Colonic mucosa (tissue), 4 donors: ENCODE data around the gene COASY. TPM values are rescaled to one million over a fixed set of nuclear protein-coding genes. Genes with fewer than 3 reads are reported as not detected.
A peak's percentile ranks its signal among the peaks of the same experiment; 100 is the strongest.

Experiments
- DNase-seq: peaks from one replicate; pipeline ENCODE4 v3.0.0-alpha.2; 2020
- H3K27ac ChIP-seq: fragments of 200-600 bp; one replicate; pipeline ENCODE4 v1.8.0; 2021
- H3K27me3 ChIP-seq: fragments of 200-600 bp; one replicate; pipeline ENCODE4 v1.8.0; 2021
- H3K36me3 ChIP-seq: fragments of 200-600 bp; one replicate; pipeline ENCODE4 v1.8.0; 2021
- H3K4me1 ChIP-seq: fragments of 200-600 bp; one replicate; pipeline ENCODE4 v1.8.0; 2021; ENCODE audit warnings: mild to moderate bottlenecking
- H3K4me3 ChIP-seq: fragments of 200-600 bp; one replicate; pipeline ENCODE4 v1.8.0; 2021
- H3K9ac ChIP-seq, 2 donors: one replicate each; pipeline ENCODE4 v1.7.0; 2013; ENCODE audit warnings: control low read depth in 2 of 2, low read depth in 2 of 2, low read length in 2 of 2
- H3K9me3 ChIP-seq: fragments of 200-600 bp; one replicate; pipeline ENCODE4 v1.8.0; 2021
- intact Hi-C: fragments of 100-400 bp; cut with DNase I; formaldehyde crosslinking; loops from one replicate; pipeline ENCODE4 v1.14.1; 2022
- total RNA-seq, 2 donors: library from RNA; stranded (reverse); fragmentation: NEBNext Ultra II Directional in 1 of 2; extraction: Animal tissue kit (Norgen Biotek cat#: 25700) in 1 of 2; gene quantifications; one replicate each; pipeline ENCODE4 v1.2.1, GENCODE V29; 2021
- TF ChIP-seq, protein P1 (sequence below): fragments of 200-600 bp; IDR thresholded peaks from one replicate; pipeline ENCODE4 v1.8.0; 2022; ENCODE audit warnings: antibody characterized with exemption, mild to moderate bottlenecking
- donor health status: healthy.
- donor health status: DM: no; HTN: no; CAD: no.
- donor health status: DM: no; HTN: no; CAD: no.

The COASY gene
- total RNA-seq, 2 donors from 2014 or later, result 94.2 to 176 TPM

DNA sequence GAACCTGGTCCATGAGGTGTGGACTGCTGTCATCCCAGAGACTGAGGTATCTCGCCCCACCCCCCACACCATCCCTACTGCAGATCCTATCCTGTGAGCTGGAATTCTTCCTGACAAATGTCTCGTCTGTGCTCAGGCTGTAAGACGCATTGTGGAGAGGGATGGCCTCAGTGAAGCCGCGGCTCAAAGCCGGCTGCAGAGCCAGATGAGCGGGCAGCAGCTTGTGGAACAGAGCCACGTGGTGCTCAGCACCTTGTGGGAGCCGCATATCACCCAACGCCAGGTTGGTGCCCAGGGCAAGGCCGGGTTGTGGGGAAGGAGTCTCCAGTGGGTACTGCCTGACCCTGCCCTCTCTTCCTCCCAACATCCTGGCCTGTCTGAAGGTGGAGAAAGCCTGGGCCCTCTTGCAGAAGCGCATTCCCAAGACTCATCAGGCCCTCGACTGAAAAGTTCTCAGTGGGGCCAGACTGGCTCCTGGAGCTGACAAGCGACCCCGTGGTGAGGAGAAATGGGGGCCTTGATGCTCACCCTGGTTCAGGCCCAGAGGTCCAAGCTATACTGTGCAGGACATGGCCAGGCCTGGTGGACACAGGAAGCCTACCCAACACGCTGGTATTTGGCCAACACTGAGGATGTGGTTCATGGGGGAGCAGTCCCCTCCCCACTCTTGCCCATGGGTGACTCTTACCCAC, 3.7 kb downstream of the COASY start:
- Histone ChIP-seq H3K9me3 (no peaks in the 10 kb centered on the region), H3K9ac (peak overlapping the region in 1 of 2 donors; percentile 92), H3K36me3 (peaks cover 4% of the 10 kb centered on the region), H3K4me1 (peaks cover 24% of the 10 kb centered on the region), H3K4me3 (no peak overlapping the region), H3K27ac (peak overlapping the region; percentile 87), H3K27me3 (no peaks in the 10 kb centered on the region)
- DNase-seq, result no peak
- TF ChIP-seq, protein P1, sequence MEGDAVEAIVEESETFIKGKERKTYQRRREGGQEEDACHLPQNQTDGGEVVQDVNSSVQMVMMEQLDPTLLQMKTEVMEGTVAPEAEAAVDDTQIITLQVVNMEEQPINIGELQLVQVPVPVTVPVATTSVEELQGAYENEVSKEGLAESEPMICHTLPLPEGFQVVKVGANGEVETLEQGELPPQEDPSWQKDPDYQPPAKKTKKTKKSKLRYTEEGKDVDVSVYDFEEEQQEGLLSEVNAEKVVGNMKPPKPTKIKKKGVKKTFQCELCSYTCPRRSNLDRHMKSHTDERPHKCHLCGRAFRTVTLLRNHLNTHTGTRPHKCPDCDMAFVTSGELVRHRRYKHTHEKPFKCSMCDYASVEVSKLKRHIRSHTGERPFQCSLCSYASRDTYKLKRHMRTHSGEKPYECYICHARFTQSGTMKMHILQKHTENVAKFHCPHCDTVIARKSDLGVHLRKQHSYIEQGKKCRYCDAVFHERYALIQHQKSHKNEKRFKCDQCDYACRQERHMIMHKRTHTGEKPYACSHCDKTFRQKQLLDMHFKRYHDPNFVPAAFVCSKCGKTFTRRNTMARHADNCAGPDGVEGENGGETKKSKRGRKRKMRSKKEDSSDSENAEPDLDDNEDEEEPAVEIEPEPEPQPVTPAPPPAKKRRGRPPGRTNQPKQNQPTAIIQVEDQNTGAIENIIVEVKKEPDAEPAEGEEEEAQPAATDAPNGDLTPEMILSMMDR, result no peak
- intact Hi-C loops, result no loop called here

DNA sequence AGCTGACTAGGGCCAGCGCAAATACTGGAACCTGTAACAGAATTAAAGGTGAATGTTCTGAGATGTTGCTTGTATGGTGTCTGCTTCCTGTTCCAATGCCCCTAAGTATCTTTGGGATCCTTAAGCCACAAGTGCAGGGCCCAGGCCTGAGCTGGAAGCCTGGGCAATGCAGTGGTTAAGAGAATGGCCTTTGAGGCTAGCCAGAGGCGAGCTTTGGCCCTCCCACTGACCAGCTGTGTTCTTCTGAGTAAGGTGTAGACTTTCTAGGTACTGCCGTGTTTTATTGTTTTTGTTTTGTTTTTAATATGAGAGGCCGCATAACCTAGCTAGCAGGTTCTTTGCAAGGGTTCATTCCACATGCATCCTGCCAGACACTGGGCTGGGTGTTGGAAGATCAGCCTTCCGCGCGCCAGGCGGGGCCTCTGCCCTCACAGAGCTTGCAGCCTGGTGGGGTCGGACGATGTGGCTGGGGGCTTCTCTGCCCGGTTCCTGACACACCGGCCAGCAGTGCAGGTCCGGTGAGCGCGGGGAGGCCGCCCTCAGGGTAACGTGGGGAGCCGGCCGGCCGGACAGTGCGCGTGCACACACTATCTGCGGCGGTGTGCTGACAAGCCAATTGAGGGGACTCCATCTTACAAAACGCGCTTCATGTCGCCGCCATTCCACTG, 4.4 kb downstream of the COASY start:
- no peak for DNase-seq
- no peaks in the 10 kb centered on the region for H3K9me3 ChIP-seq
- H3K9ac ChIP-seq, result peak overlapping the region; percentile 66 to 92
- peaks cover 24% of the 10 kb centered on the region for H3K4me1 ChIP-seq
- no peaks in the 10 kb centered on the region for H3K27me3 ChIP-seq
- H3K36me3 ChIP-seq, result peaks cover 11% of the 10 kb centered on the region
- H3K27ac ChIP-seq, result peak overlapping the region; percentile 87
- intact Hi-C loops, result no loop called here
- TF ChIP-seq, protein P1, result no peak
- peak overlapping the region; percentile 61 for H3K4me3 ChIP-seq

DNA sequence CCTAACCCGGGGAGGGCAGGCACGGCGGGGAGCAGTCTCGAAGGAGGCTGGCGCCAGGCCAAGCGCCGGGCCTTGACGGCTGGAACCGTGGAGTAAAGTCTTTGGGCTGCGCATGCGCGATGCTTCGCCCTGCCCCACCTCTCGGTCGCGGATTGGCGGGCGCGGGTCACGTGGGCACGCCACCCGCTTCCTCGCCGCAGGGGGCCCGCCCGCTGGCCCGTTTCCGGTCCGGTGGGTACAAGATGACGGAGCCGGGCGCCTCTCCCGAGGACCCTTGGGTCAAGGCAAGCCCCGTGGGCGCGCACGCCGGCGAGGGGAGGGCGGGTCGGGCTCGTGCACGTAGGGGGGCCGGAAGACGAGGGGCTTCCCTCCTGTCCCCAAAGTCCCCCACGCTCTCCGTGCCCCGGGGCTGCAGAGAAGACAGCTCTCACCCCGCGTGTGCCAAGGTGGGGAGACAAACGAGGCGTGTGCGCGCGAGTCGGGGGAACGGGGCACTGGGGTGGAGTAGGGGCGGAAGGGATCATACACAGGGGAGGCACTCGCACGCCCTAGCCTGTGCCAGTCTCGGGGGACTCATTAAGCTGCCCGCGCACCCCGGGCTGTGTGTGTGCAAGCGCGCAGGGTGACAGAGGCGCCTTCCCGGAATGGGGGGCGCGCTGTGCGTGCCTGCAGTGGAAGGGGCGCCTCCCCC, 5.1 kb downstream of the COASY start, which contains the start of gene MLX:
TSS of gene MLX (plus strand) at position 218 of the 691 bp plus-strand sequence. CDS start at position 243, 25 bp downstream.
- Histone ChIP-seq H3K27me3 (no peaks in the 10 kb centered on the region), H3K4me3 (peak within 1 kb of the TSS; percentile 61), H3K27ac (peak within 1 kb of the TSS; percentile 87), H3K4me1 (peaks cover 24% of the 10 kb centered on the region), H3K36me3 (peaks cover 18% of the 10 kb centered on the region), H3K9ac (peak within 1 kb of the TSS; percentile 92), H3K9me3 (no peaks in the 10 kb centered on the region)
- intact Hi-C loops, result no loop called here
- peak; percentile 95 for DNase-seq
- TF ChIP-seq, protein P1, result no peak

DNA sequence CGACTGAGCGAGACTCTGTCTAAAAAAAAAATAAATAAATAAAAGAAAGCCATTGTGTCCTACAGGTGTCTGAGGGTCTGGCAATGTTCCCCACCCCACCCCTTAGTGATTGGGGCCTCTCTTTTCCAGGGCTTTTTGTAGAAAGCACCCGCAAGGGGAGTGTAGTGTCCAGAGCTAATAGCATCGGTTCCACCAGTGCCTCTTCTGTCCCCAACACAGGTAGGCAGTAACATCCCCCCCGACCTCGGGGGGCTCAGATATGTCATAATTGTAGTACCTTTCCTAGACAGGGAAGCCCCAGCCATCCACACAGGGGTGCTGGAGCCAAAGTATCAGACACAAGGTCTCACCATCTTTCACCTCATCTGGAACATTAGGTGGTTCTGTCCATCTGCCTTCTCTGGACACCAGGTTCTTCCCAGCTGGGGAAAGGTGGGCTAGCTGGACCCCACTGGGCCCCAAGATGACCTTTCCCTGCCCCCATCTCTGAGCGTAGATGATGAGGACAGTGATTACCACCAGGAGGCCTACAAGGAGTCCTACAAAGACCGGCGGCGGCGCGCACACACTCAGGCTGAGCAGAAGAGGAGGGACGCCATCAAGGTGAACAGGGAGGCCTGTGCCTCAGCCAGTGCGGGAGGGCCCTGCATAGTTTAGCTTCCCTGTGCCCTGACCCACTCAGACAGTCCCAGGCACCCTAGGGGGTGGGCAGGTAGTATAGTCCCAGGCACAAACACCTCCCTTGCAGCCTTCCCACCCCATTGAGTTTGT, 6.6 kb downstream of the COASY start:
- no peak for DNase-seq

More for the DNA sequence above, 6.6 kb downstream of the COASY start:
- H3K27ac ChIP-seq, result peak overlapping the region; percentile 87
- intact Hi-C loops, result no loop called here
- no peaks in the 10 kb centered on the region for H3K27me3 ChIP-seq
- H3K4me3 ChIP-seq, result no peak overlapping the region
- peak overlapping the region in 1 of 2 donors; percentile 30 for H3K9ac ChIP-seq
- H3K4me1 ChIP-seq, result peaks cover 16% of the 10 kb centered on the region
- TF ChIP-seq, protein P1, result no peak
- no peaks in the 10 kb centered on the region for H3K9me3 ChIP-seq
- peaks cover 33% of the 10 kb centered on the region for H3K36me3 ChIP-seq
